Measurements from ENCODE around the gene APOC4.

DNA sequence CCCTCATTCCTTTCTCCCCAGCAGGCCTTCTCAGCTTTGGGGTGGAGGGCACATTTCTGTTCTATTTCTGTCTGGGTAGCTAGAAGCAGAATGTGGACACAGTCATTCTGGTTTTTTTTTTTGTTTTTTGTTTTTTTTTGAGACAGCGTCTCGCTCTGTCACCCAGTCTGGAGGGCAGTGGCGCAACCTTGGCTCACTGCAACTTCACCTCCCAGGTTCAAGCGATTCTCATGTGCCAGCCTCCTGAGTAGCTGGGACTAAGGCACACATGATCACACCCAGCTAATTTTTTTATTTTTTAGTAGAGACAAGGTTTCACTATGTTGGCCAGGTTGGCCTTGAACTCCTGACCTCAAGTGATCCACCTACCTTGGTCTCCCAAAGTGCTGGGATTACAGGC, 33.4 kb downstream of the APOC4 start:
- TF ChIP-seq, protein P1, sequence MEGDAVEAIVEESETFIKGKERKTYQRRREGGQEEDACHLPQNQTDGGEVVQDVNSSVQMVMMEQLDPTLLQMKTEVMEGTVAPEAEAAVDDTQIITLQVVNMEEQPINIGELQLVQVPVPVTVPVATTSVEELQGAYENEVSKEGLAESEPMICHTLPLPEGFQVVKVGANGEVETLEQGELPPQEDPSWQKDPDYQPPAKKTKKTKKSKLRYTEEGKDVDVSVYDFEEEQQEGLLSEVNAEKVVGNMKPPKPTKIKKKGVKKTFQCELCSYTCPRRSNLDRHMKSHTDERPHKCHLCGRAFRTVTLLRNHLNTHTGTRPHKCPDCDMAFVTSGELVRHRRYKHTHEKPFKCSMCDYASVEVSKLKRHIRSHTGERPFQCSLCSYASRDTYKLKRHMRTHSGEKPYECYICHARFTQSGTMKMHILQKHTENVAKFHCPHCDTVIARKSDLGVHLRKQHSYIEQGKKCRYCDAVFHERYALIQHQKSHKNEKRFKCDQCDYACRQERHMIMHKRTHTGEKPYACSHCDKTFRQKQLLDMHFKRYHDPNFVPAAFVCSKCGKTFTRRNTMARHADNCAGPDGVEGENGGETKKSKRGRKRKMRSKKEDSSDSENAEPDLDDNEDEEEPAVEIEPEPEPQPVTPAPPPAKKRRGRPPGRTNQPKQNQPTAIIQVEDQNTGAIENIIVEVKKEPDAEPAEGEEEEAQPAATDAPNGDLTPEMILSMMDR (IDR thresholded peaks at IDR 0.05): no peak
- TF ChIP-seq JUND (IDR thresholded peaks at IDR 0.05) (no peak), TAF1 (IDR thresholded peaks at IDR 0.05; ENCODE audit: borderline replicate concordance, low read depth, low read length) (no peak), POLR2AphosphoS5 (IDR thresholded peaks at IDR 0.05; ENCODE audit: low read depth, low read length) (no peak), FOSL2 (IDR thresholded peaks at IDR 0.05; ENCODE audit: borderline replicate concordance, low read depth) (no peak), CHD2 (IDR thresholded peaks at IDR 0.05; ENCODE audit: low read length, partially characterized antibody) (no peak), SMC3 (IDR thresholded peaks at IDR 0.05; ENCODE audit: low read depth, low read length) (no peak)
- TF ChIP-seq, protein P2, sequence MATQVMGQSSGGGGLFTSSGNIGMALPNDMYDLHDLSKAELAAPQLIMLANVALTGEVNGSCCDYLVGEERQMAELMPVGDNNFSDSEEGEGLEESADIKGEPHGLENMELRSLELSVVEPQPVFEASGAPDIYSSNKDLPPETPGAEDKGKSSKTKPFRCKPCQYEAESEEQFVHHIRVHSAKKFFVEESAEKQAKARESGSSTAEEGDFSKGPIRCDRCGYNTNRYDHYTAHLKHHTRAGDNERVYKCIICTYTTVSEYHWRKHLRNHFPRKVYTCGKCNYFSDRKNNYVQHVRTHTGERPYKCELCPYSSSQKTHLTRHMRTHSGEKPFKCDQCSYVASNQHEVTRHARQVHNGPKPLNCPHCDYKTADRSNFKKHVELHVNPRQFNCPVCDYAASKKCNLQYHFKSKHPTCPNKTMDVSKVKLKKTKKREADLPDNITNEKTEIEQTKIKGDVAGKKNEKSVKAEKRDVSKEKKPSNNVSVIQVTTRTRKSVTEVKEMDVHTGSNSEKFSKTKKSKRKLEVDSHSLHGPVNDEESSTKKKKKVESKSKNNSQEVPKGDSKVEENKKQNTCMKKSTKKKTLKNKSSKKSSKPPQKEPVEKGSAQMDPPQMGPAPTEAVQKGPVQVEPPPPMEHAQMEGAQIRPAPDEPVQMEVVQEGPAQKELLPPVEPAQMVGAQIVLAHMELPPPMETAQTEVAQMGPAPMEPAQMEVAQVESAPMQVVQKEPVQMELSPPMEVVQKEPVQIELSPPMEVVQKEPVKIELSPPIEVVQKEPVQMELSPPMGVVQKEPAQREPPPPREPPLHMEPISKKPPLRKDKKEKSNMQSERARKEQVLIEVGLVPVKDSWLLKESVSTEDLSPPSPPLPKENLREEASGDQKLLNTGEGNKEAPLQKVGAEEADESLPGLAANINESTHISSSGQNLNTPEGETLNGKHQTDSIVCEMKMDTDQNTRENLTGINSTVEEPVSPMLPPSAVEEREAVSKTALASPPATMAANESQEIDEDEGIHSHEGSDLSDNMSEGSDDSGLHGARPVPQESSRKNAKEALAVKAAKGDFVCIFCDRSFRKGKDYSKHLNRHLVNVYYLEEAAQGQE (IDR thresholded peaks at IDR 0.05; ENCODE audit: low read depth, low read length): no peak
- TF ChIP-seq, protein P3, sequence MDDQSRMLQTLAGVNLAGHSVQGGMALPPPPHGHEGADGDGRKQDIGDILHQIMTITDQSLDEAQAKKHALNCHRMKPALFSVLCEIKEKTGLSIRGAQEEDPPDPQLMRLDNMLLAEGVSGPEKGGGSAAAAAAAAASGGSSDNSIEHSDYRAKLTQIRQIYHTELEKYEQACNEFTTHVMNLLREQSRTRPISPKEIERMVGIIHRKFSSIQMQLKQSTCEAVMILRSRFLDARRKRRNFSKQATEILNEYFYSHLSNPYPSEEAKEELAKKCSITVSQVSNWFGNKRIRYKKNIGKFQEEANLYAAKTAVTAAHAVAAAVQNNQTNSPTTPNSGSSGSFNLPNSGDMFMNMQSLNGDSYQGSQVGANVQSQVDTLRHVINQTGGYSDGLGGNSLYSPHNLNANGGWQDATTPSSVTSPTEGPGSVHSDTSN (IDR thresholded peaks at IDR 0.05): no peak

Data from SK-N-SH (cell line).